ENCODE measurements around the gene KLHL36. TPM values are rescaled to one million over a fixed set of nuclear protein-coding genes. Genes with fewer than 3 reads are reported as not detected.

KLHL36 gene
- polyA plus RNA-seq (2012; ENCODE audit: missing spikeins), result 11.3 TPM

GRCh38 chr16:84647828-84648594, at the start of gene KLHL36:
Gene KLHL36, plus strand, starts transcription at chr16:84648511. Its CDS starts 2,357 bp downstream, at chr16:84650868.
- no peak for TF ChIP-seq POLR2A (IDR thresholded peaks at IDR 0.05; ENCODE audit: low read depth, low read length)
- no peak for TF ChIP-seq POLR2AphosphoS5 (IDR thresholded peaks at IDR 0.05; ENCODE audit: low read depth, low read length)
- TF ChIP-seq TAF1 (IDR thresholded peaks at IDR 0.05; ENCODE audit: borderline replicate concordance, low read depth, low read length), result no peak
- DNase-seq (ENCODE audit: insufficient read length) (peak; percentile 96), FAIRE-seq (peak; percentile 78)

GRCh38 chr16:84599521-84600202, 48.6 kb upstream of the KLHL36 start:
- FAIRE-seq, result peak; percentile 68
- TF ChIP-seq TAF1 (IDR thresholded peaks at IDR 0.05; ENCODE audit: borderline replicate concordance, low read depth, low read length) (peak; percentile 19; the same call in 1 of the 2 replicates), POLR2AphosphoS5 (IDR thresholded peaks at IDR 0.05; ENCODE audit: low read depth, low read length) (peak; percentile 82), POLR2A (IDR thresholded peaks at IDR 0.05; ENCODE audit: low read depth, low read length) (peak; percentile 79)
- DNase-seq (ENCODE audit: insufficient read length), result no peak

GRCh38 chr16:84600343-84601229, 47.7 kb upstream of the KLHL36 start:
- FAIRE-seq, result peak; percentile 9
- peak; percentile 75 for TF ChIP-seq POLR2AphosphoS5 (IDR thresholded peaks at IDR 0.05; ENCODE audit: low read depth, low read length)
- TF ChIP-seq TAF1 (IDR thresholded peaks at IDR 0.05; ENCODE audit: borderline replicate concordance, low read depth, low read length), result peak; percentile 34; the same call in 1 of the 2 replicates
- TF ChIP-seq POLR2A (IDR thresholded peaks at IDR 0.05; ENCODE audit: low read depth, low read length), result peak; percentile 80
- DNase-seq (ENCODE audit: insufficient read length), result no peak

GRCh38 chr16:84603140-84603816, 45.0 kb upstream of the KLHL36 start:
- no peak for FAIRE-seq
- no peak for DNase-seq (ENCODE audit: insufficient read length)
- TF ChIP-seq POLR2A (IDR thresholded peaks at IDR 0.05; ENCODE audit: low read depth, low read length), result no peak; the same call in 1 of the 2 replicates
- no peak for TF ChIP-seq POLR2AphosphoS5 (IDR thresholded peaks at IDR 0.05; ENCODE audit: low read depth, low read length)
- TF ChIP-seq TAF1 (IDR thresholded peaks at IDR 0.05; ENCODE audit: borderline replicate concordance, low read depth, low read length), result no peak

- no peak for FAIRE-seq
- DNase-seq (ENCODE audit: insufficient read length), result no peak
- TF ChIP-seq POLR2A (IDR thresholded peaks at IDR 0.05; ENCODE audit: low read depth, low read length) (no peak), TAF1 (IDR thresholded peaks at IDR 0.05; ENCODE audit: borderline replicate concordance, low read depth, low read length) (no peak), POLR2AphosphoS5 (IDR thresholded peaks at IDR 0.05; ENCODE audit: low read depth, low read length) (no peak)
Measured at GRCh38 chr16:84603940-84604339, 44.4 kb upstream of the KLHL36 start.

- TF ChIP-seq POLR2A (IDR thresholded peaks at IDR 0.05; ENCODE audit: low read depth, low read length), result no peak
- TF ChIP-seq POLR2AphosphoS5 (IDR thresholded peaks at IDR 0.05; ENCODE audit: low read depth, low read length), result no peak
- TF ChIP-seq TAF1 (IDR thresholded peaks at IDR 0.05; ENCODE audit: borderline replicate concordance, low read depth, low read length), result no peak
- FAIRE-seq (no peak), DNase-seq (ENCODE audit: insufficient read length) (no peak)
Measured at GRCh38 chr16:84604477-84605013, 43.8 kb upstream of the KLHL36 start.

GRCh38 chr16:84605339-84605848, 42.9 kb upstream of the KLHL36 start:
- TF ChIP-seq TAF1 (IDR thresholded peaks at IDR 0.05; ENCODE audit: borderline replicate concordance, low read depth, low read length) (no peak), POLR2A (IDR thresholded peaks at IDR 0.05; ENCODE audit: low read depth, low read length) (no peak), POLR2AphosphoS5 (IDR thresholded peaks at IDR 0.05; ENCODE audit: low read depth, low read length) (no peak)
- no peak for FAIRE-seq
- DNase-seq (ENCODE audit: insufficient read length), result no peak

GRCh38 chr16:84606081-84606875, 42.0 kb upstream of the KLHL36 start:
- DNase-seq (ENCODE audit: insufficient read length), result no peak
- FAIRE-seq, result peak; percentile 57
- TF ChIP-seq POLR2A (IDR thresholded peaks at IDR 0.05; ENCODE audit: low read depth, low read length) (no peak), POLR2AphosphoS5 (IDR thresholded peaks at IDR 0.05; ENCODE audit: low read depth, low read length) (no peak; the same call in 1 of the 2 replicates), TAF1 (IDR thresholded peaks at IDR 0.05; ENCODE audit: borderline replicate concordance, low read depth, low read length) (no peak)

GRCh38 chr16:84607061-84607460, 41.2 kb upstream of the KLHL36 start:
- TF ChIP-seq POLR2AphosphoS5 (IDR thresholded peaks at IDR 0.05; ENCODE audit: low read depth, low read length) (no peak), POLR2A (IDR thresholded peaks at IDR 0.05; ENCODE audit: low read depth, low read length) (no peak), TAF1 (IDR thresholded peaks at IDR 0.05; ENCODE audit: borderline replicate concordance, low read depth, low read length) (no peak)
- DNase-seq (ENCODE audit: insufficient read length) (no peak), FAIRE-seq (no peak)
